Upper lobe of right lung (tissue), 1 donor: Measurements from ENCODE around the gene GPR162. TPM values are rescaled to one million over a fixed set of nuclear protein-coding genes. Genes with fewer than 3 reads are reported as not detected.

Experiments used
- ATAC-seq: fragments of 200-7000 bp; cut with Tn5 transposase; one replicate; pipeline ENCODE4 v1.9.1; 2020; ENCODE audit warnings: mild to moderate bottlenecking, moderate library complexity
- DNase-seq: peaks from one replicate; pipeline ENCODE4 v3.0.0-alpha.2; 2020
- H3K27ac ChIP-seq: fragments of 200-600 bp; one replicate; pipeline ENCODE4 v1.8.0; 2022
- H3K27me3 ChIP-seq: fragments of 200-600 bp; one replicate; pipeline ENCODE4 v1.8.0; 2022; ENCODE audit warnings: mild to moderate bottlenecking
- H3K36me3 ChIP-seq: fragments of 200-600 bp; one replicate; pipeline ENCODE4 v1.8.0; 2022
- H3K4me1 ChIP-seq: fragments of 200-600 bp; one replicate; pipeline ENCODE4 v1.8.0; 2022
- H3K4me3 ChIP-seq: fragments of 200-600 bp; one replicate; pipeline ENCODE4 v1.8.0; 2022; ENCODE audit warnings: mild to moderate bottlenecking
- H3K9me3 ChIP-seq: fragments of 200-600 bp; one replicate; pipeline ENCODE4 v1.8.0; 2022
- CTCF ChIP-seq: fragments of 200-600 bp; IDR thresholded peaks from one replicate; pipeline ENCODE4 v1.8.0; 2022; ENCODE audit warnings: antibody characterized with exemption
- intact Hi-C: fragments of 100-400 bp; cut with DNase I; formaldehyde crosslinking; loops from one replicate; pipeline ENCODE4 v1.11.0; 2022
- total RNA-seq: library from RNA; stranded (reverse); fragmentation: NEBNext Ultra II Directional; extraction: Animal tissue kit (Norgen Biotek cat#: 25700); gene quantifications from one replicate; pipeline ENCODE4 v1.2.1, GENCODE V29; 2021
- donor health status: DM: no; HTN: yes; CAD: no; lungs with severe emphysema.

GPR162 gene
- total RNA-seq, 1 donor from 2014 or later = 17.1 TPM

- ATAC-seq (peak; percentile 85), DNase-seq (no peak)
- peak overlapping the region; percentile 82 for H3K27ac ChIP-seq
- H3K4me3 ChIP-seq = peak overlapping the region; percentile 55
- H3K4me1 ChIP-seq = peaks cover 27% of the 10 kb centered on the region
- no peaks in the 10 kb centered on the region for H3K27me3 ChIP-seq
- TF ChIP-seq CTCF = no peak
- H3K36me3 ChIP-seq = peaks cover 8% of the 10 kb centered on the region
- intact Hi-C loops = no loop called here
- H3K9me3 ChIP-seq = no peaks in the 10 kb centered on the region
These were observed 29.0 kb upstream of the GPR162 start for GRCh38 chr12:6792522-6793201.

DNA sequence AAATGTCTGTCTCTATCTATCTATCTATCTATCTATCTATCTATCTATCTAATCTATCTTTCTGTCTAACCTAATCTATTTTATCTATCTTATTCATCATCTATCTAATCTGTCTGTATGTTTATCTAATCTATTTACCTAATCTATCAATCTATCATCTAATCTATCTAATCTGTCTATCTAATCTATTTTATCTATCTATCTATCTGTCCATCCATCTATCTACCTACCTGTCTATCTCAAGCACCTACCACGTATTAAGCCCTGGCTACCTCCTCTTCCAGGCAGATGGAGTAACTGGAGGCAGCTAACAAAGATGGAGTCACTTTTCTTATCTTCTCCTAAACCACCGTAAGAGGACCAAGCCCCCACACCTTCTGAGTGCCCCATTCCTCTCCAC lies 26.5 kb upstream of the GPR162 start:
- intact Hi-C loops = no loop called here
- ATAC-seq = no peak
- no peaks in the 10 kb centered on the region for H3K27me3 ChIP-seq
- no peak for TF ChIP-seq CTCF
- no peaks in the 10 kb centered on the region for H3K9me3 ChIP-seq
- H3K36me3 ChIP-seq = peaks cover 8% of the 10 kb centered on the region
- no peak for DNase-seq
- H3K27ac ChIP-seq = no peak overlapping the region
- H3K4me1 ChIP-seq = peaks cover 19% of the 10 kb centered on the region
- H3K4me3 ChIP-seq = no peak overlapping the region

DNA sequence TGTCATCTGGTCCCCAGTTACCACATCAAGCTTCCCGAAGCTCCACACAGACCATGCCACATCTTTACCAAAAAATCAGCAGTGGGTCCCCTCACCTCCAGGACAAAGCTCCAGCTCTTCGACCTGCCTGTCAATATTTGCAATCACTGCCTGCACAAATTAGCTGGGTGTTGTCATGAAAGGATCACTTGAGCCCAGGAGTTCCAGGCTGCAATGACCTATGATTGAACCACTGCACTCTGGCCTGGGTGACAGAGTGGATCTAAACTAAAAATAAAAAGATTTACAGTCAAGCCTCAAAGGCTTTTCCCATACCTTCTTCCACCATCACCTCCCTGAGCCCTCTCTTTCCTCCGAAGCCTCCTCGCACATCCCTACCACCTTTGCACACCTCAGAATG lies 25.0 kb upstream of the GPR162 start:
- Histone ChIP-seq H3K36me3 (peaks cover 8% of the 10 kb centered on the region), H3K27me3 (no peaks in the 10 kb centered on the region), H3K4me3 (no peak overlapping the region), H3K4me1 (peaks cover 14% of the 10 kb centered on the region), H3K9me3 (no peaks in the 10 kb centered on the region), H3K27ac (no peak overlapping the region)
- no peak for TF ChIP-seq CTCF
- DNase-seq (no peak), ATAC-seq (no peak)
- intact Hi-C loops = no loop called here

GRCh38 chr12:6799147-6799546 lies 22.5 kb upstream of the GPR162 start:
- Histone ChIP-seq H3K36me3 (peaks cover 8% of the 10 kb centered on the region), H3K27ac (no peak overlapping the region), H3K27me3 (no peaks in the 10 kb centered on the region), H3K4me1 (no peaks in the 10 kb centered on the region), H3K4me3 (no peak overlapping the region), H3K9me3 (no peaks in the 10 kb centered on the region)
- ATAC-seq (no peak), DNase-seq (no peak)
- intact Hi-C loops = no loop called here
- no peak for TF ChIP-seq CTCF

DNA sequence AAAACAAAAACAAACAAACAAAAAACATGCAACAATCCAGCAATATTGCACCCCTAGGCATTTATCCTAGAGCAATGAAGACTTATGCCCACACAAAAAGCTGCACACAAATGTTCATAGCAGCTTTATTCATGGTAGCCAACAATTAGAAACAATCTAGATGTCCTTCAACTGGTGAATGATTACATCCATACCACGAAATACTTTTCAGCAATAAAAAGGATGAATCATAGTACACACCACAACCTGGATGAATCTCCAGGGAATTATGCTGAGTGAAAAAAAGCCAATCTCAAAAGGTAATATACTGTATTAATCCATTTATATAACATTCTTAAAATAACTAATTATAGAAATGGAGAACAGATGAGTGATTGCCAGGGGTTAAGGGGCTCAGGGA lies 14.5 kb upstream of the GPR162 start:
- ATAC-seq = no peak
- Histone ChIP-seq H3K4me3 (no peak overlapping the region), H3K9me3 (no peaks in the 10 kb centered on the region), H3K27me3 (no peaks in the 10 kb centered on the region), H3K36me3 (no peaks in the 10 kb centered on the region), H3K4me1 (no peaks in the 10 kb centered on the region), H3K27ac (no peak overlapping the region)
- no peak for TF ChIP-seq CTCF
- DNase-seq = no peak
- intact Hi-C loops = no loop called here

DNA sequence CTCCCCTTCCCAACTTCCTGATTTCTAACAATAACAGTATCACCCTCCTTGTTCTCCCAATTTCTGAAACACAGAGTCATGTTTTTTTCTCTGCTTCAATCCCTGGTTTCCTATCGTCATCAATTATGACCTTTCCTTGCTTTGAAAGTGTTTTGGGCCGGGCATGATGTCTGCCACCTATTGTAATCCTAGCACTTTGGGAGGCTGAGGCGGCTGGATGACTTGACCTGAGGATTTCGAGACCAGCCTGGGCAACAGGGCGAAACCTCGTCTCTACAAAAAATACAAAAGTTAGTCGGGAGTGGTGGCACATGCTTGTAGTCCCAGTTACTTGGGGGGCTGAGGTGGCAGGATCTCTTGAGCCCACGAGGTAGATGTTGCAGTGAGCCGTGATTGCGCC lies 12.6 kb upstream of the GPR162 start:
- intact Hi-C loops = no loop called here
- no peak overlapping the region for H3K27ac ChIP-seq
- H3K4me1 ChIP-seq = no peaks in the 10 kb centered on the region
- ATAC-seq (no peak), DNase-seq (no peak)
- no peaks in the 10 kb centered on the region for H3K36me3 ChIP-seq
- H3K27me3 ChIP-seq = no peaks in the 10 kb centered on the region
- H3K4me3 ChIP-seq = no peak overlapping the region
- no peaks in the 10 kb centered on the region for H3K9me3 ChIP-seq
- no peak for TF ChIP-seq CTCF
